B cell (primary cell): ENCODE results near the gene ACCS.

Source experiments
- EZH2 ChIP-seq: IDR thresholded peaks from 2 replicates; pipeline ENCODE4 v1.6.1; 2012; ENCODE audit warnings: borderline replicate concordance, low read depth, mild to moderate bottlenecking, moderate library complexity, low read length; ENCODE audit not compliant: insufficient read depth, poor library complexity, severe bottlenecking
- TF ChIP-seq, protein P1 (sequence below): fragments of 200-600 bp; IDR thresholded peaks from one replicate; pipeline ENCODE4 v1.8.0; 2022; ENCODE audit warnings: antibody characterized with exemption, mild to moderate bottlenecking

DNA sequence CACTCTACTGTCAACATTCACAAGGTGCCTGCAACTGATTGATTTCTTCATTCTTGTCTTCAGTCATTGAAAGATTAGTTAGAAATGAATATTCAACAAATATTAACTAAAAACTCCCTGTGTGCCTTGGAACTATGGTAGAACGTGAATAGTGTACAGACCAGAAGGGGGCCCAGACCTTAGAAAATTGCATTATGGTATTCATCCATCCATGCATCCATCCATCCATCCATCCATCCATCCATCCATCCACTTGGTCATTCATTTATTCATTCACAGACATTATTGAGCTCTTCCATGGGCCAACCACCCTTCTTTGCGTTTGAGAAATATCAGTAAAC lies 28.4 kb upstream of the ACCS start:
- TF ChIP-seq, protein P1, sequence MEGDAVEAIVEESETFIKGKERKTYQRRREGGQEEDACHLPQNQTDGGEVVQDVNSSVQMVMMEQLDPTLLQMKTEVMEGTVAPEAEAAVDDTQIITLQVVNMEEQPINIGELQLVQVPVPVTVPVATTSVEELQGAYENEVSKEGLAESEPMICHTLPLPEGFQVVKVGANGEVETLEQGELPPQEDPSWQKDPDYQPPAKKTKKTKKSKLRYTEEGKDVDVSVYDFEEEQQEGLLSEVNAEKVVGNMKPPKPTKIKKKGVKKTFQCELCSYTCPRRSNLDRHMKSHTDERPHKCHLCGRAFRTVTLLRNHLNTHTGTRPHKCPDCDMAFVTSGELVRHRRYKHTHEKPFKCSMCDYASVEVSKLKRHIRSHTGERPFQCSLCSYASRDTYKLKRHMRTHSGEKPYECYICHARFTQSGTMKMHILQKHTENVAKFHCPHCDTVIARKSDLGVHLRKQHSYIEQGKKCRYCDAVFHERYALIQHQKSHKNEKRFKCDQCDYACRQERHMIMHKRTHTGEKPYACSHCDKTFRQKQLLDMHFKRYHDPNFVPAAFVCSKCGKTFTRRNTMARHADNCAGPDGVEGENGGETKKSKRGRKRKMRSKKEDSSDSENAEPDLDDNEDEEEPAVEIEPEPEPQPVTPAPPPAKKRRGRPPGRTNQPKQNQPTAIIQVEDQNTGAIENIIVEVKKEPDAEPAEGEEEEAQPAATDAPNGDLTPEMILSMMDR: no peak
- TF ChIP-seq EZH2: no peak
